GM20431 (cell line): ENCODE measurements around the gene HOXD10.

ENCODE experiments used
- in situ Hi-C: fragments of 300-500 bp; cut with MseI, MboI; formaldehyde crosslinking; loops from one replicate; pipeline ENCODE4 v1.15.0; 2020; ENCODE audit warnings: low sequenced_read_pairs; ENCODE audit not compliant: unreplicated experiment

HOXD10 gene

GRCh38 chr2:176117162-176117822 is 714 bp downstream of the HOXD10 start:
- in situ Hi-C loops: no loop called here

GRCh38 chr2:176117823-176118371 is 1.3 kb downstream of the HOXD10 start:
- in situ Hi-C loops: no loop called here

- in situ Hi-C loops: no loop called here
Measured at GRCh38 chr2:176118601-176119339, 2.2 kb downstream of the HOXD10 start.

- in situ Hi-C loops: loop anchor here (10.0 kb wide), 1 partner anchor 524 kb away; no protein-coding TSS in a partner anchor
Measured at GRCh38 chr2:176120364-176121189, 4.0 kb downstream of the HOXD10 start.

- in situ Hi-C loops: loop anchor here (10.0 kb wide), 1 partner anchor 523 kb away; no protein-coding TSS in a partner anchor
Measured at GRCh38 chr2:176121190-176122051, 4.8 kb downstream of the HOXD10 start.

- in situ Hi-C loops: loop anchor here (10.0 kb wide), 1 partner anchor 523 kb away; no protein-coding TSS in a partner anchor
Measured at GRCh38 chr2:176122052-176122682, 5.6 kb downstream of the HOXD10 start.

GRCh38 chr2:176122683-176123410 is 6.3 kb downstream of the HOXD10 start, which contains the start of gene HOXD9:
Gene HOXD9, plus strand, starts transcription at chr2:176122719. Its CDS starts 50 bp downstream, at chr2:176122769.
- in situ Hi-C loops: loop anchor here (10.0 kb wide), 1 partner anchor 522 kb away; no protein-coding TSS in a partner anchor

- in situ Hi-C loops: loop anchor here (10.0 kb wide), 1 partner anchor 521 kb away; no protein-coding TSS in a partner anchor
Measured at GRCh38 chr2:176123411-176124109, 7.0 kb downstream of the HOXD10 start.

- in situ Hi-C loops: loop anchor here (10.0 kb wide), 1 partner anchor 520 kb away; no protein-coding TSS in a partner anchor
Measured at GRCh38 chr2:176124110-176124946, 7.8 kb downstream of the HOXD10 start.

GRCh38 chr2:176124947-176125771 is 8.6 kb downstream of the HOXD10 start:
- in situ Hi-C loops: loop anchor here (10.0 to 25.0 kb wide), 3 partner anchors 437 to 1012 kb away; no protein-coding TSS in a partner anchor

GRCh38 chr2:176125772-176126054 is 9.1 kb downstream of the HOXD10 start:
- in situ Hi-C loops: loop anchor here (10.0 to 25.0 kb wide), 3 partner anchors 437 to 1012 kb away; no protein-coding TSS in a partner anchor

GRCh38 chr2:176126929-176127773 is 10.6 kb downstream of the HOXD10 start:
- in situ Hi-C loops: loop anchor here (10.0 to 25.0 kb wide), 3 partner anchors 435 to 1010 kb away; no protein-coding TSS in a partner anchor

- in situ Hi-C loops: loop anchor here (10.0 to 25.0 kb wide), 3 partner anchors 435 to 1010 kb away; no protein-coding TSS in a partner anchor
Measured at GRCh38 chr2:176127774-176128072, 11.1 kb downstream of the HOXD10 start.

GRCh38 chr2:176128172-176128981 is 11.8 kb downstream of the HOXD10 start:
- in situ Hi-C loops: loop anchor here (10.0 to 25.0 kb wide), 3 partner anchors 434 to 1009 kb away; no protein-coding TSS in a partner anchor
